ACC112 (cell line): ENCODE data around the gene ANKRD44.

Source experiments
- H2AFZ ChIP-seq: fragments of 200-600 bp; sonication (generic); one replicate; pipeline ENCODE4 v1.6.0; 2017; ENCODE audit warnings: antibody characterized with exemption, low read length; ENCODE audit not compliant: unreplicated experiment
- H3K27ac ChIP-seq: fragments of 200-600 bp; sonication (generic); 2 replicates; pipeline ENCODE4 v1.5.1; 2014; ENCODE audit warnings: low read depth, mild to moderate bottlenecking, antibody characterized with exemption, low read length, moderate library complexity
- H3K27me3 ChIP-seq: fragments of 200-600 bp; sonication (generic); 2 replicates; pipeline ENCODE4 v1.6.1; 2014; ENCODE audit warnings: mild to moderate bottlenecking, antibody characterized with exemption, low read length, moderate library complexity, mixed read lengths; ENCODE audit not compliant: insufficient read depth
- H3K36me3 ChIP-seq: fragments of 200-600 bp; sonication (generic); 2 replicates; pipeline ENCODE4 v1.6.1; 2016; ENCODE audit warnings: mild to moderate bottlenecking, antibody characterized with exemption, low read length, moderate library complexity, mixed read lengths; ENCODE audit not compliant: insufficient read depth
- H3K4me1 ChIP-seq: fragments of 200-600 bp; sonication (generic); one replicate; pipeline ENCODE4 v1.6.1; 2016; ENCODE audit warnings: low read length, mixed read lengths; ENCODE audit not compliant: insufficient read depth, unreplicated experiment, control insufficient read depth
- H3K4me3 ChIP-seq: fragments of 200-600 bp; sonication (generic); 2 replicates; pipeline ENCODE4 v1.5.1; 2014; ENCODE audit warnings: mild to moderate bottlenecking, low read depth, low read length
- H3K79me2 ChIP-seq: fragments of 200-600 bp; sonication (generic); one replicate; pipeline ENCODE4 v1.6.0; 2016; ENCODE audit warnings: low read length; ENCODE audit not compliant: control insufficient read depth, unreplicated experiment, insufficient read depth

ANKRD44 gene

DNA sequence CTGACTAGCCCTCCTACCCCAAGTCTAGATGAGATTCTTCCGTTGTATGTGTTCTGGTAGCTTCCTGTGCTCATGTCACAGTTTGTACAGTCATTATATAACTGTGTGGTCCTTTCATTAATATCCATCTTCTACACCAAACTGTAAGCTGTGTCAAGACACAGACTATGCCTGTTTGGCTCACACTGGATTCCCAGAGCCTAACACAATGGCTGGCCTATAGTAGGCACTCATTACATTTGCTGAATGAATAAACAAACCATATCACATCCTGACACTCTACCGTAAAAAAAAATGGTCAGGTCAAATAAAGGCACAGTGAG lies 72.6 kb downstream of the ANKRD44 start:
- Histone ChIP-seq H3K4me3 (no peak overlapping the region), H2AFZ (no peak overlapping the region), H3K27ac (no peak overlapping the region), H3K4me1 (peaks cover 5% of the 10 kb centered on the region), H3K27me3 (no peaks in the 10 kb centered on the region), H3K36me3 (no peaks in the 10 kb centered on the region), H3K79me2 (no peaks in the 10 kb centered on the region)

DNA sequence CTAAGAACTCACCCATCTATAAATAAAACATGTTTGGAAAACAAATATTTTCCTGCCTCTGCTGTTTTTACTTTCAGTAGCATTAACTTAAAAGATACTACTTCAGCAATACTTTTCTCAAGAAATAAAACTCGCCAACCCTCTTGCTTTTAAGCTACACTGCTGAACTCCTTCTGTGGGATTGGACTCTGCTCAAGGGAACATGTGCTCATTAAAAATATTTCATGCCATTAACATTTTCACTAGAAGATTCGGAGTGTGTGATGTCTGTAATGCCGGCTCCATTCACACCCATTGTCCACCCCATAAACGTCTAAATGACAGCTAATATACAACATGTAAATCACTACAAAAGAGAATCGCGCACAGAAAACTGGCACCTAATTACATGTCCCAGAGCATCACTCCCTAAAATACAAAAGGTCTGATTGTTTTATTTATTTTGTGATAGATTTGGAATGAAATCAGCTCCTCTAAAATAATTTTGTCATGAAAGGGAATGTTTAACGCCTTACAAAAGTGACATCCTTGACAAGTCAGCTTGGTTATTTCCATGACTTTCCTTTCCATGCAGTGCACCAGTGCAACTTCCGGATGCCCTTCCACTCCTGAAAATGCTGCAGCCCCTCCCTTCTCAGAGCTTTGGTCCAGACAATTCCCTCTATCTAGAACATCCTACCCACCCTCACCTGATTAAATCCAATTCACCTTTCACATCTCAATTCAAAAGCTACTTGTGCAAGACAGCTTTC lies 73.1 kb downstream of the ANKRD44 start:
- Histone ChIP-seq H3K4me3 (no peak overlapping the region), H2AFZ (no peak overlapping the region), H3K79me2 (no peaks in the 10 kb centered on the region), H3K4me1 (peaks cover 5% of the 10 kb centered on the region), H3K27ac (no peak overlapping the region), H3K36me3 (no peaks in the 10 kb centered on the region), H3K27me3 (no peaks in the 10 kb centered on the region)

DNA sequence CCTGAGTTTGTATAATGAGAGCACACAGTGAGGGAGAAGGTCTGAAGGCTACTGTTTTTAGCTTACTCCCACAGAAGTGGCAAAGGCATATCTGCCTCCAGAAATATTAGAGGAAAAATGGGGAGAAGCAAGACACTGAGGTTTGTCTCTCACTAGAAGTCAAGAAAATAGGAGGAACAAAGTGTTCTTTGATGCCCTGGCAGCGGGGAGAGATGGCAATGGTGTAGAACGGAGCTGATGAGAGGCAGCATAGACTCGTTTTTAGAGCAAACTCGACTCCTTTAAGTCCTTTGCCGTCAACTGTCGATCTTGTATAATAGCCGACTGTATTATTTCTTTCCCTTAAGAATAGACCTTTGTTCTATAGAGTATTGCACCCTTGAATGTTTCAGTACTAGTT lies 73.8 kb downstream of the ANKRD44 start:
- Histone ChIP-seq H3K27me3 (no peaks in the 10 kb centered on the region), H3K4me1 (peaks cover 5% of the 10 kb centered on the region), H3K36me3 (no peaks in the 10 kb centered on the region), H2AFZ (no peak overlapping the region), H3K4me3 (no peak overlapping the region), H3K27ac (no peak overlapping the region), H3K79me2 (no peaks in the 10 kb centered on the region)

DNA sequence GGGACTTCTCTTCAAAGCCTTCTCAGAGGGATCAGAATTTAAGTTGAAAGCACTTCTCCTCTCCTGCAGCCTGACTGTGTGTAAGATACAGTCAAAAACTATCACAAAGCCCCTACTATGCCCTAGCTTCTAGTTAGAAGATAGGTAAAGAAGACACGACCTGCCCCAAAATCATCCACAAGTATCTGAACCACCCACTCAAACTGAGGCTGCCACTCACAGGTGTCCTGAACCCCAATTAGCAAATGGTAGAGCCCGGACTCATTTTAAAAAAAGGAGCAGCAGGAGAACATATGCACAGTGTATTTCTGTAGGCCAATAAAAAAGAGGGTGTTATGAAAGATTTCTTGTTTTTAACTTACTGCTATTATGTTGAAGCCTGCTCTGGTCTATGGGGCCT lies 74.4 kb downstream of the ANKRD44 start:
- H3K27me3 ChIP-seq: no peaks in the 10 kb centered on the region
- no peak overlapping the region for H3K4me3 ChIP-seq
- no peaks in the 10 kb centered on the region for H3K36me3 ChIP-seq
- no peaks in the 10 kb centered on the region for H3K79me2 ChIP-seq
- peaks cover 5% of the 10 kb centered on the region for H3K4me1 ChIP-seq
- H2AFZ ChIP-seq: no peak overlapping the region
- H3K27ac ChIP-seq: no peak overlapping the region

DNA sequence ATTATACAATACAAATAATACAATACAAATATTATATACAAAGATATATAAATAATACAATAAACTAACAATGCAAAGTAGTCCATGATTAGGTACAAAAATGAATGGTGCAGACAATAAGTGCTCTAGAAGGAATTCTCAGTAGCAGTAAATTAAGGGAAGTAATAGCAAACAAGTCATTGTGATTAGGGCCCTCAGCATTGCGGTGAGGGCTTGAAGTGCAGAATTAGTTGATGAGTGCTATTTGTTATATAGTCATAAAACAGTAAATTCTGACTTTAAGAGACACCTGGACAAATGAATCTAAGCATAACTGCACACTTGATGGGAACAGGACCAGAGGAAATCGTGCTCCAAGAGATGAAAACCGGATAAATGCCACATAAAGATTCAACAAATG lies 74.9 kb downstream of the ANKRD44 start:
- H3K4me1 ChIP-seq: peaks cover 5% of the 10 kb centered on the region
- no peaks in the 10 kb centered on the region for H3K27me3 ChIP-seq
- H3K79me2 ChIP-seq: no peaks in the 10 kb centered on the region
- no peak overlapping the region for H3K4me3 ChIP-seq
- no peak overlapping the region for H2AFZ ChIP-seq
- H3K36me3 ChIP-seq: no peaks in the 10 kb centered on the region
- no peak overlapping the region for H3K27ac ChIP-seq

DNA sequence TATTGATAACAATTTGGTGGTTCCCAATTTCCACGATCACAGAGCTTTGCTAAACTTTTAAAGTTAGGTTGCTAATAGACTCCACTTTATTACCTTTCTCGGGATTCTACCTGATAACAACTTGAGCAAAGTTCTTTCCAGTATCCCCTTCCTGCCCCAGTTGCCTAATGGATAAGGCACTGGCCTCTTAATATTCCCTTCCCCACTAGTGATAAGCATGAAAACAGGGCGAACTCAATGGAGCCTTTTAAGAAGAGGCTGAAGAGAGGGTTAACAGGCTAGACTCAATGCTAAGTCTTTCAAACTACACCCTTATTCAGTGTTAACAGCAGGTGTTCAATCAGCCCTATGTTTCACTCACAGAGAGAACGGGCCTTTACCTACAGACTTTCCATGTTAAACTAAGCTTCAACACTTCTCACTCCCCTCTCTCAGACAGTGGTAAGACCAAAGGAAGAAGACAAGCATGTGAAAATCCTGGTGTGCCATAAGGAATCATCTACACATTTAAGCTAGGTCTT lies 75.8 kb downstream of the ANKRD44 start:
- peaks cover 8% of the 10 kb centered on the region for H3K4me1 ChIP-seq
- no peak overlapping the region for H3K27ac ChIP-seq
- H3K27me3 ChIP-seq: no peaks in the 10 kb centered on the region
- no peak overlapping the region for H2AFZ ChIP-seq
- H3K36me3 ChIP-seq: no peaks in the 10 kb centered on the region
- no peak overlapping the region for H3K4me3 ChIP-seq
- no peaks in the 10 kb centered on the region for H3K79me2 ChIP-seq

DNA sequence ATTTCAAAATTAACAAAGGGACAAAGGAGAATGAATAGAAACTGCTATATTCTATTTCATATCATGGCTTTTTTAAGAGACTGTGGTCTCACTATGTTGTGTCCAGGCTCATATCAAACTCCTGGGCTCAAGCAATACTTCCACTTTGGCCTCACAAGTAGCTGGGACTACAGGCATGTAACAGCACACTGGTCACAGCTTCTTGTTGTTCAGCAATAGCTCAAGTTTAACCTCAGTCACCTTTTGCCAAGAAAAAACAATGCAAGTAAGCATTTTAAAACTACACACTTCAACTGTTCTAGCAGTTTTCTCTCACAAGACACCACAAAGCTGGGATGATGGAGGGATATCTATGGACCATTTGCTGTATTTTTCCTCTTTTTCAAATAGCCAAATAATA lies 77.1 kb downstream of the ANKRD44 start:
- Histone ChIP-seq H2AFZ (no peak overlapping the region), H3K27ac (no peak overlapping the region), H3K4me3 (no peak overlapping the region), H3K36me3 (no peaks in the 10 kb centered on the region), H3K27me3 (no peaks in the 10 kb centered on the region), H3K79me2 (no peaks in the 10 kb centered on the region), H3K4me1 (peaks cover 3% of the 10 kb centered on the region)

GRCh38 chr2:197232010-197232409 lies 78.6 kb downstream of the ANKRD44 start:
- no peaks in the 10 kb centered on the region for H3K79me2 ChIP-seq
- no peaks in the 10 kb centered on the region for H3K36me3 ChIP-seq
- no peak overlapping the region for H3K4me3 ChIP-seq
- no peak overlapping the region for H2AFZ ChIP-seq
- H3K27me3 ChIP-seq: no peaks in the 10 kb centered on the region
- H3K4me1 ChIP-seq: peaks cover 3% of the 10 kb centered on the region
- H3K27ac ChIP-seq: no peak overlapping the region

DNA sequence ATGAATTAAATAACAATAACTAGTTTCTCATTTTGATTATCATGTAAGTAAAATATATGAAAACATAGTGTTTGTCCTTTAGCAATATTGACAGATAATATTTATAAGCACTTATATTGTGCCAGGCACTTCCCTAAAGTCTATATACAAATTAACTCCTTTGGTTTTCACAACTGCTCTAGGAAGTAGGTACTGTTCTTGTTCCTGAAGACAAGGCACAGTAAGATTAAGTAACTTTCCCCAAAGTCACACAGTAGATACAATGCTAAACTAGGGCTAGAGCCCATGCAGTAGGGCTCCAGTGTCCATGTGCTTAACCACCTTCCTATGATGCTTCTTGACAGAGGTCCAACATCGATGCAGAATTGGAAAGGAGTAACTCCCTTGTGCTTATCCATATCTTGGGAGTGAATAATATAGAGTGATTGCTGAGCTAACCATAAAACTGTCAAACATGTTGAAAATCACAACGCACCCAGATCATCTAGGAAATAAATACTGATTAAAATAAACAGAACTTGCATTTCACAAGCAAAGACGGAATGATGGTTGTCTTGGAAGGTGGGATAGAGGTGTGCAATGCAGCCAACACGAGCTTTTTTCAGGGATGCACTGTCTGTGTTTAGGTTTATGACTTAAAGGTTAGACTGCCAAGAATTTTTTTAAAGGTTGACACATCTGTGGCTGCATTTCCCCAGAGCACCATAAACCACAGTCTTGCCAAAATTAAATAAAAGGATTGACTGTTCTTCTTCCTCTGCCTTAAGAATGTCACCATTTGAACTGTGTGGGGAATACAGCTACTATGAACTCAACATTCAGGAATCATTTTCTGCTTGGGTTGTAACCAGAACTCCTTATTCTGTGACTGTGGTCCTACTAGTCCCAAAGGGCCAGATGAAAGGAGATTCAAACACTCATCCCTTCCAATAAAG lies 80.8 kb downstream of the ANKRD44 start:
- no peak overlapping the region for H3K27ac ChIP-seq
- no peaks in the 10 kb centered on the region for H3K79me2 ChIP-seq
- H2AFZ ChIP-seq: no peak overlapping the region
- H3K4me1 ChIP-seq: peaks cover 3% of the 10 kb centered on the region
- no peak overlapping the region for H3K4me3 ChIP-seq
- H3K27me3 ChIP-seq: no peaks in the 10 kb centered on the region
- H3K36me3 ChIP-seq: no peaks in the 10 kb centered on the region

GRCh38 chr2:197223451-197223850 lies 87.1 kb downstream of the ANKRD44 start:
- no peaks in the 10 kb centered on the region for H3K79me2 ChIP-seq
- H3K27ac ChIP-seq: no peak overlapping the region
- H2AFZ ChIP-seq: no peak overlapping the region
- H3K27me3 ChIP-seq: no peaks in the 10 kb centered on the region
- no peaks in the 10 kb centered on the region for H3K36me3 ChIP-seq
- H3K4me1 ChIP-seq: no peaks in the 10 kb centered on the region
- no peak overlapping the region for H3K4me3 ChIP-seq

GRCh38 chr2:197219636-197220035 lies 90.9 kb downstream of the ANKRD44 start:
- Histone ChIP-seq H2AFZ (no peak overlapping the region), H3K36me3 (no peaks in the 10 kb centered on the region), H3K27me3 (no peaks in the 10 kb centered on the region), H3K27ac (no peak overlapping the region), H3K79me2 (no peaks in the 10 kb centered on the region), H3K4me3 (no peak overlapping the region), H3K4me1 (peaks cover 15% of the 10 kb centered on the region)
